GM13977 (cell line): ENCODE results near the gene ABCB4.
"Not testable (repeated sequence)": the region's sequence is repeated elsewhere in the genome, so short reads cannot be mapped to it uniquely, and the experiment has no call there.

Experiments
- DNase-seq: peaks from one replicate; pipeline ENCODE4 v3.0.0; 2012; ENCODE audit warnings: low spot score
- in situ Hi-C: fragments of 300-500 bp; cut with MboI; formaldehyde crosslinking; loops from one replicate; pipeline ENCODE4 v1.12.0; 2022; ENCODE audit warnings: low sequenced_read_pairs, low pct_unique_long_range_greater_than_20kb, mixed read lengths, inconsistent platforms; ENCODE audit not compliant: unreplicated experiment
- TF ChIP-seq, protein P1 (sequence below): IDR thresholded peaks from 2 replicates; pipeline ENCODE4 v1.5.1; 2012; ENCODE audit warnings: mild to moderate bottlenecking, control low read depth; ENCODE audit not compliant: insufficient read depth; ENCODE audit errors: extremely low read depth, missing control alignments

ABCB4 gene

DNA sequence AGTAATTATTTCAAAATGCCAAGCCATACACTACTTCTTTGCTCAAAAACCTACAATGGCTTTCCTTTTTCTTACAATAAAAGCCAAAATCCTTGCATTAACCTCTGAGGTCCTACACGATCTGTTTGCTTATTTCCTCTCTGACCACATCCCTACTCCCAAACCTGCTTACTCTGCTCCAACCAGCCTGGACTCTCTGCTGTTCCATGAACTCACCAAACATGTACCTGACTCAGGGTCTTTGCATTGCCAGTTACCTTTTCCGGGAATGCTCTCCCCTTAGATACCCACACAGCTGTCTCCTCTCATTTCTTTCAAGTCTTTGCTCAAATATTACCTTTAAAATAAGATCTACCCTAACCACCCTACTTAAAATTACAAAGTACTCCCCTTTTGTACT is 2.3 kb downstream of the ABCB4 start:
- in situ Hi-C loops, result no loop called here
- no peak for DNase-seq
- TF ChIP-seq, protein P1, sequence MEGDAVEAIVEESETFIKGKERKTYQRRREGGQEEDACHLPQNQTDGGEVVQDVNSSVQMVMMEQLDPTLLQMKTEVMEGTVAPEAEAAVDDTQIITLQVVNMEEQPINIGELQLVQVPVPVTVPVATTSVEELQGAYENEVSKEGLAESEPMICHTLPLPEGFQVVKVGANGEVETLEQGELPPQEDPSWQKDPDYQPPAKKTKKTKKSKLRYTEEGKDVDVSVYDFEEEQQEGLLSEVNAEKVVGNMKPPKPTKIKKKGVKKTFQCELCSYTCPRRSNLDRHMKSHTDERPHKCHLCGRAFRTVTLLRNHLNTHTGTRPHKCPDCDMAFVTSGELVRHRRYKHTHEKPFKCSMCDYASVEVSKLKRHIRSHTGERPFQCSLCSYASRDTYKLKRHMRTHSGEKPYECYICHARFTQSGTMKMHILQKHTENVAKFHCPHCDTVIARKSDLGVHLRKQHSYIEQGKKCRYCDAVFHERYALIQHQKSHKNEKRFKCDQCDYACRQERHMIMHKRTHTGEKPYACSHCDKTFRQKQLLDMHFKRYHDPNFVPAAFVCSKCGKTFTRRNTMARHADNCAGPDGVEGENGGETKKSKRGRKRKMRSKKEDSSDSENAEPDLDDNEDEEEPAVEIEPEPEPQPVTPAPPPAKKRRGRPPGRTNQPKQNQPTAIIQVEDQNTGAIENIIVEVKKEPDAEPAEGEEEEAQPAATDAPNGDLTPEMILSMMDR, result no peak

DNA sequence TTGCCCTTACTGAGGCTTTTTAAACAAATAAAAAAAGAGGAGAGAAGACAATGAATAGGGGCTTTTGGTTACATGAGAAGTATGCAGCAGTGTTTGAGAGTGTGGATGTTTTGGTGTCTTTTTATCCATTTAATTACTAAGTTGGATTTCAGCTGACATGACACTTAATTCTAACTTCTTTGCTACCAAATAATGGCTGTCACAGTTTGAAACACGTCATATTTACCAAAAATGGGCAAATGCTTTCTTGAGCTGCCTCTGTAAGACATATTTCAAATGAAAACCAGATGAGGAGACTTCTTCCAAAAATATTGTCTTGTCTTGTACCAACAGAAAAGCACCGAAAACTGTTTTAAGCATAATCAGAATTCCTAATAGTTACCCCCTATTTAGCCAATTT is 4.0 kb downstream of the ABCB4 start:
- TF ChIP-seq, protein P1, result no peak
- in situ Hi-C loops, result no loop called here
- DNase-seq, result no peak

DNA sequence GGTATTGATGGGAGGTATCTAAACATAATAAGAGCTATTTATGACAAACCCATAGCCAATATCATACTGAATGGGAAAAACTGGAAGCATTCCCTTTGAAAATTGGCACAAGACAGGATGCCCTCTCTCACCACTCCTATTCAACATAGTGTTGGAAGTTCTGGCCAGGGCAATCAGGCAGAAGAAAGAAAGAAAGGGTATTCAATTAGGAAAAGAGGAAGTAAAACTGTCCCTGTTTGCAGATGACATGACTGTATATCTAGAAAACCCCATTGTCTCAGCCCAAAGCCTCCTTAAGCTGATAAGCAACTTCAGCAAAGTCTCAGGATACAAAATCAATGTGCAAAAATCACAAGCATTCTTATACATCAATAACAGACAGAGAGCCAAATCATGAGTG is 6.3 kb downstream of the ABCB4 start:
- DNase-seq, in situ Hi-C loops: not testable (repeated sequence)

DNA sequence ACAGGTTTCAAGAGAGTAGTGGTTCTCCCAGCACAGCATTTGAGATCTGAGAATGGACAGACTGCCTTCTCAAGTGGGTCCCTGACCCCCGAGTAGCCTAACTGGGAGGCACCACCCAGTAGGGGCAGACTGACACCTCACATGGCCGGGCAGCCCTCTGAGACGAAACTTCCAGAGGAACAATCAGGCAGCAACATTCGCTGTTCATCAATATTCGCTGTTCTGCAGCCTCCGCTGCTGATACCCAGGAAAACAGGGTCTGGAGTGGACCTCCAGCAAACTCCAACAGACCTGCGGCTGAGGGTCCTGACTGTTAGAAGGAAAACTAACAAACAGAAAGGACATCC is 10.0 kb downstream of the ABCB4 start:
- in situ Hi-C loops, DNase-seq: not testable (repeated sequence)

DNA sequence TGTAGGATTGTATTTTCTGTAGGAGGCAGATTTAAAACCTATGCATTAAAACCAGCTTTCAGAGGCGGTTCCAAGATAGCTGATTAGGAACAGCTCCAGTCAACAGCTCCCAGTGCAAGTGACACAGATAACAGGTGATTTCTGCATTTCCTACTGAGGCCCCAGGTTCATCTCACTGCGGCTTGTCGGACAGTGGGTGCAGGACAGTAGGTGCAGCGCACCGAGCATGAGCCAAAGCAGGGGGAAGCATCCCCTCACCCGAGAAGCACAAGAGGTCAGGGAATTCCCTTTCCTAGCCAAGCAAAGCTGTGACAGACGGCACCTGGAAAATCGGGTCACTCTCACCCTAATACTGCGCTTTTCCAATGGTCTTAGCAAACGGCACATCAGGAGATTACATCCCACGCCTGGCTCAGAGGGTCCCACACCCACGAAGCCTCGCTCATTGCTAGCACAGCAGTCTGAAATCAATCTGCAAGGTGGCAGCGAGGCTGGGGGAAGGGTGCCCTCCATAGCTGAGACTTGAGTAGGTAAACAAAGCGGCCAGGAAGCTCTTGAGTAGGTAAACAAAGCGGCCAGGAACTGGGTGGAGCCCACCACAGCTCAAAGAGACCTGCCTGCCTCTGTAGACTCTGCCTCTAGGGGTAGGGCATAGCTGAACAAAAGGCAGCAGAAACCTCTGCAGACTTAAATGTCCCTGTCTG is 10.5 kb downstream of the ABCB4 start:
- in situ Hi-C loops, result not testable (repeated sequence)

DNA sequence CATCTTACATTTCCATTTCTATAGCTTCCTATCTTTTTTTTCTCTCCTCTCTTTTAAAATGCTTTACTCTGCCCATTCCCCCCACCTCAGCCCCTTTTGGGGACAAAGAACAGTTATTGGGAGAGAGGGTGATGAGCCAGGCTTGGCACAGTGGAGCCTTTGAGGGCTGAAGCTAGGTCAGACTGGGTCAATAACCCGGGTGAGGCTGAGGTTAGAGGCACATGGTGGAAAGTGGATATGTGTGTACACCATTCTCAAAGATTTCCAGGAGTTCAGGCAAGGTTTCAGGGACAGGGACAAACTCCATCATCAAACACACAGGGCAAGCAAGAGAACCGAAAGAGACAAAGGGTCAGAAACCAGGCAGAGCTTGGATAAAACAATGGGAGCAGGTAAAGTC is 11.5 kb downstream of the ABCB4 start:
- TF ChIP-seq, protein P1, result no peak
- in situ Hi-C loops, result no loop called here
- no peak for DNase-seq

More for the DNA sequence above, 10.5 kb downstream of the ABCB4 start:
- not testable (repeated sequence) for DNase-seq

DNA sequence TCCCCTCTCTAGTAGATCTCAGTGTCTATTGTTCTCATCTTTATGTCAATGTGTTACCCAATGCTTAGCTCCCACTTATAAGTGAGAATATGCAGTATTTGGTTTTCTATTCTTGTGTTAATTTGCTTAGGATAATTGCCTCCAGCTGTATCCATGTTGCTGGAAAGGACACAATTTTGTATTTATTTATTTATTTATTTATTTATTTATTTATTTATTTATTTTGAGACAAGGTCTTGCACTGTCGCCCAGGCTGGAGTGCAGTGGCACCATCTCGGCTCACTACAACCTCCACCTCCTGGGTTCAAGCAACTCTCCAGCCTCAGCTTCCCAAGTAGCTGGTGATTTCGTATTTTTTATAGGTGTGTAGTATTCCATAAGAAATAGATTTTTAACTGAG is 15.0 kb downstream of the ABCB4 start:
- DNase-seq, in situ Hi-C loops: not testable (repeated sequence)

DNA sequence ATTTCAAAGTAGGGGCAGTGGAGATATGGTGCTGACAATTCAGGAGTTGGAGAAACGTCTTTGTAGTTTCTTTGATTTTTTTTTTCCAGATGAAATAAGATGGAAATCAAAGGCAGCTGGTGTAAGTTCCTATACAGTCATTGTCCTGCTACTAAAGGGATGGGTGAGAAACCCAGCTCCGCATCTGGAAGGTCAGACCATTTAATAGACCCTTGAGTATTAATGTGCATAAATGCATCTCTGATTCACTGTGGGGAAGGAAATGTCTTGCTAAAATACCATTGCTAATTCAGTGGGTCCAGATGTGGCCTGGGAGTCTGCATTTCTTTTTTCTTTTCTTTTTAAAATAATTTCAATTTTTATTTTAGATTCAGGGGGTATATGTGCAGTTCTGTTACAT is 15.5 kb downstream of the ABCB4 start:
- in situ Hi-C loops, result no loop called here
- DNase-seq, result no peak
- TF ChIP-seq, protein P1, result no peak

DNA sequence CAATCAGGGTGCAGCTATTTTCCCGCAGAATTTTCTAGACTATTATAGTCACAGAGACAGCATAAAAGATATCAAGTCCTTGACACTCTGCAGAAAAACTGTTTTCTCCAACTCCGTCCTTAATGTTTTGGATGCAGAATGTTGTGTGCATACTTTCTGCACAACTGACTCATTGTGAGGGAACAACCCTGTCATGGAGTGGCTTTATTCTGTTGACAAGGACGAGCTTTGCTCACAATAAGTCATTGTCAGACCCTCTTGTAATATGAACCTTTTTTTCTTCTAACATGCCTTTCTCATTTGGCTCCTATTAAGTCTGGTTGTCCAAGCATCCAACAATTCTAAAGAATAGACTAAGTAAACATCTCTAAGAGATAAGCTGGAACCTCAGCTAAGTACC is 17.3 kb downstream of the ABCB4 start:
- in situ Hi-C loops, result no loop called here
- TF ChIP-seq, protein P1, result no peak
- no peak for DNase-seq
